SKM-1 (cell line): Measurements from ENCODE around the gene CSTPP1.

ENCODE experiments used
- DNase-seq: peaks from one replicate; lab custom pipeline; 2025; ENCODE audit not compliant: unreplicated experiment; lab: John Stamatoyannopoulos, UW

CSTPP1 gene, protein sequence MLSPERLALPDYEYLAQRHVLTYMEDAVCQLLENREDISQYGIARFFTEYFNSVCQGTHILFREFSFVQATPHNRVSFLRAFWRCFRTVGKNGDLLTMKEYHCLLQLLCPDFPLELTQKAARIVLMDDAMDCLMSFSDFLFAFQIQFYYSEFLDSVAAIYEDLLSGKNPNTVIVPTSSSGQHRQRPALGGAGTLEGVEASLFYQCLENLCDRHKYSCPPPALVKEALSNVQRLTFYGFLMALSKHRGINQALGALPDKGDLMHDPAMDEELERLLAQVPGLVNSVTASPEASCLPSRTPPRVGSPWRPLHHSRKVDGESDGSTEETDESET

DNA sequence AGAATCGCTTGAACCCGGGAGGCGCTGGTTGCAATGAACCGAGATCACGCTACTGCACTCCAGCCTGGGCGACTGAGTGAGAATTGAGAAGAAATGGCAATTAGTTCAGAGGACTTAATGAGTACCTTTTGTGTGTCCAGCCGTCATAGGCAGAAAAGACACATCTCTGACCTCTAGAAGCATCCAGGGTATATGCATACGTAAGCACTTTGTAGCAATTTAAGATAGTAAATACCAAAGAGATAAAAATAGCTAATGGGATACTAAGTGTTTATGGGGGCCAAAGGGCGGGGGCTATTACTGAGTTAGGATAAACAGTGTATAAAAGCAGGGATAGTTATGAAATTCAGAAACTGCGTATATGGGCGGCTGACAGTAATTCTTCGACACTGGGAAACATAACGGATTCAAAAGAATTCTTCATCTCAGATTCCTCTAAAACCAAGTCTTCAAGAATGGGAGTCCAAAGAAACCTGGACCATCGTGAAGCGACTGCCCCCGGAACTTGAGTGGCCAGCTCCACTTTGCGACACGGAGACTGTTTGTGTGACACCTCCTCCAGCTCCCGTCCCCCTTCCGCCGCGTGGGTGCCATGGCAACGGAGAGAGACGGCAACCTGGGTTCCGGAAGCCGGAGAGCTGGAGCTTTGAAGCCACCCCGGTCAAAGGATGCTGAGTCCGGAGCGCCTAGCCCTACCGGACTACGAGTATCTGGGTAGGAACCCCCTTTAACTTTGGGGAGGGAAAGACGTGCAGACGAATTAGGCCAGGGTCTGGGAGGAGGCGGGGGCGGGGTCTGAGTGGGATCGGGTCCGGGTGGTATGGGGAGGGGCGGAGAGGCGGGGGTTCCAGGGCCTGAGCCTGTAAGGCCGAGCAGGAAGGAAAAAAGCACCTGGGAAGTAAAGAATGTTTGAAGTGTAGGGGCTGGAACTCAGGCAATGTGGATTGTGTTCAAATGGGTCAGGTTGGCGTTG is at the start of gene CSTPP1:
Gene CSTPP1, plus strand, starts transcription at position 624 of the 973 bp plus-strand sequence. Its CDS starts 45 bp downstream, at position 669.
- peak; percentile 56 for DNase-seq

DNA sequence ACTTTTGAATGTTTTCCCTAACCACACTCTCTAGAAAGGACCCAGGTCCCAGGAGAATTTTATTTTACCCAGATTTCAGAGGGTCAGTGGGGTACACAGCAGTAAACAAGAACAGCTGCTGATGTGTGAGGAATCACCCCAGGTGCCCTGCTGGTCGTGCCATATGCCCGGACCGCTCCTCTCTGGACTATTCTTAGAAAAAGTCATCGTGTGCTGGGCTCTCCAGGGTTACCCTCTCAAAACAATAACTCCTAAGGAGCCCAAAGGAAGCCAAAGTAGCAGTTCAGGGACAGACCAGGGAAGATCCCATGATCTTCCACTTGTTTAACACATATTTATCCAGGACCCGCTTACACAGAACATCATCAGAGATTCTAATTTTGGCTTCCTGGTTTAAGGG is 47.9 kb upstream of the CSTPP1 start:
- DNase-seq = no peak

DNA sequence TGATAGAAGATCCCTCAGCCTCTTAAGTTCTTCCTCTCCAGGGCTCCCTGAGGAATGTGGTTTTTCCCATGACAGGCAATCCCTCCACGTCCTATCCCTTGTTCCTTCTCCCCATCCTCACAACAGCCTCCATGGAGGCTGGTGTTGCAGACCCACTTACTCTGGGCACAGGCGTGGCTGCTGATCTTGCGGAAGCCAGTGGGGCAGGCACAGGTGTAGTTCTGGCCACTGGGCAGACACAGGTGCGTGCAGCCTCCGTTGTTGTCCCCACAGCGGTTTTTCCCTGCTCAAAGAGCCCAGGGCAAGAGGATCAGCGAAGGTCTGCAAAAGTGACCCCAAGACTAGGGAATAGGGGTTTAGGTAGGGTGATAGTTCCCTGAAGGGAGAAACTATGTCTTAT is 47.3 kb upstream of the CSTPP1 start:
- no peak for DNase-seq

DNA sequence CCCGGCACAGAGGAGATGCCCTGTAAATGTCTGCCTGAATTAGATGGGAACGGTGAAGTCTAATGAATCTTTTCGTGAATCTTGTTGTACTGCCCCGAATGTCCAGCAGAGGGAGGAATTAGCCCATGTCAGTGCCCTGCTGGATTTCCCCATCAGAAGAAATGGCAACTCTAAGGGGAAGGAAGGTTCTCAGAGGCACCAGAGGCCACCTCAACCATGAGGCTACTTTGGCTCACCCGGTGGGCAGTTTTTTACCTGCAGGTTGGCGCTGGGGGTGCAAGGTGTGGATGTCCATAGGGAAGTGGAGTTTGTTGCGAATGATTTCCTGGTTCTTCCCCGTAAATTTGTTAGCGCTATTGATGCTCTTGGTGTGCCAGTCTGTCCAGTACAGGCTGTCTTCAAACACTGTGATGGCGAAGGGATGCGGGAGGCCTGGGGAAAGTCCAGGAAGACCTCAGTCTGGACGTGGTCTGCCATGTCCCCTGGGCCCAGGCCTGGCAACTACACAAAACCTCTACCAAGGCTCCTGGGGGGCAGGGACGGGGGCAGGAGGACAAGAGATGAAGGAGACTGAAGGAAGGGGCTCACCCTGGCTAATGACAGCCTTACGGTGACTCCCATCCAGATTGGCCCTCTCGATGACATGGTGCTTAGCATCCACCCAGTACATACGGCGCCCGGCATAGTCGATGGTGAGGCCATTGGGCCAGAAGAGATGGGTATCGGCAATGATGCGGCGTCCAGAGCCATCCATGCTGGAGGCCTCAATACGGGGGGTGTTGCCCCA is 46.7 kb upstream of the CSTPP1 start:
- peak; percentile 58 for DNase-seq

DNA sequence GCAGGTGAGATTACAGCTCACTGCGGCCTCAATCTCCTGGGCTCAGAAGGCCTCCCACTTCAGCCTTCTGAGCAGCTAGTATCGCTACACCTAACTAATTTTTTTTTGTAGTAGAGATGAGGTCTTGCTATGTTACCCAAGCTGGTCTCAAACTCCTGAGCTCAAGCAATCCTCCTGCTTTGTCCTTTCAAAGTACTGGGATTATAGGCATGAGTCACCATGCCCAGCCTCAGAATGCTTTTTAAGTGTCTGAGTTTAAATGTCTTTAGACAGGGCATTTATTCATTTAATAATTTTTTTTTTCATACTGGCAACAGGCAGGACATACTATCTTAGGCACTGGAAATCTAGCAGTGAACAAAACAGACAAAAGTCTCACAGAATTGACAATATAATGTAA is 45.9 kb upstream of the CSTPP1 start:
- DNase-seq = no peak

DNA sequence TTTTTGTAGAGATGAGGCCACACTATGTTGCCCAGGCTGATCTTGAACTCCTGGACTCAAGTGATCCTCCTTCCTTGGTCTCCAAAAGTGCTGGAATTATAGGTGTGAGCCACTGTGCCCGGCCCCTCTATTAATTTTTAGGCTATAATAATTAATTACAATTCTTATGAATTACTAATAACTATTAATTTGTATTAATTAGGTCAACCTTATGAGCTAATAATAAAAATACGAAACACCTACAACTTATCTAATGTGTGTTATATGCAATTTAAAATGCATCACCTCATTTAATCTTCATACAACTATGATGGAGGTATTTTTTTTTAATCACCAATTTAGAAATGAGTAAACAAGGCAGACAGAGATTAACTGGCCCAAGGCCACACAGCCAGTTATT is 44.5 kb upstream of the CSTPP1 start:
- DNase-seq = no peak

DNA sequence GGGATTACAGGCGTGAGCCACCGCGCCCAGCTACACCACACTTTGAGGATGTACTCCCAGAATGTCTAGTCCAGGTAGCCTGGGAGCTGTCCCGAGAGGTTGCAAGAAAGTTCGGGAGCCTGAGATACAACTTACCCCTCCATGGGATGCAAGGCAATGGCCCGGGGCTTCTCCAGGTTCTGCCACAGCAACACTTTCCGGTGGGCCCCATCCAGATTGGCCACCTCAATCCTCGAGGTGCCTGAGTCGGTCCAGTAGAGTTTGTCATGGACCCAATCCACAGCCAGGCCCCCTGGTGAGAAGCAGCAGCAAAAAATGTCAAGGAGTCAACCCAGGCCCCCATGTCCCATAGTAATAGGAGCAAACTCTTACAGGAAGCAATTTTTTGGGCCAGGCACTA is 43.7 kb upstream of the CSTPP1 start:
- DNase-seq = no peak

DNA sequence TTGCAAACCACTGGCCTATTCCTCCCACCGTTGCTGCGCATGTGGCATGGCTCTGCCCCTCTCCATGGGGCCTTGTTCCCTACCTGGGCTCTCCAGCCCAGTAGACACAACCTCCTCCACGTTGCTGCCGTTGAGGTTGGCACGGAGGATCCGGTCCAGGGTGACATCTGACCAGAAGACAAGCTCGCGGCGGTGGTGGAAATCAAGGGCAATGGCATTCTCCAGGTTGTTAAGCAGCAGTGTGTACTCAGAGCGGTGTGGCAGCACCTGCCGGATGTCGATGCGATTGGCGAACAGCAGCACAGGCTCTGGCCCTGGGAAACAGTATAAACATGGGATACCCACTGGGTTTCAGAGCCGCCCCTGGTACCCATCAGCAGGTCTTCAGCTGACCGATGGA is 42.1 kb upstream of the CSTPP1 start:
- no peak for DNase-seq

DNA sequence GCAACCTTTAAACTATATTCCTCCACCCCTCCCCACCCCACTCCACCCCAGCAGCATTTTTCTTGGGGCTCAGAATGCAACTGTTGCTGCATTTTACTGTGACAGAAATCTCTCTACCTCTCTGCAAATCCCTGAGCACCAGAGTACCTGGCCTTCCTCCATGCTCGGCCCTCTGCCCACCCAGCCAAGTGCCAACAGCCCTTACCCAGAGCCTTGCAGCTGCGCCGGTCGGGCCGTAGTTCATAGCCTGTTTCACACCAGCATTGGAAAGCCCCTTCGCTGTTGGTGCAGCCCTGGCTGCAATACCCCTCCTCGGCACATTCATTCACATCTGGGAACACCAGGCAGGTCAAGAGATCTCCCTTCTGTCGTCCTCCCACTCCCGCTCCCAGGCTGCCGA is 41.6 kb upstream of the CSTPP1 start:
- no peak for DNase-seq

DNA sequence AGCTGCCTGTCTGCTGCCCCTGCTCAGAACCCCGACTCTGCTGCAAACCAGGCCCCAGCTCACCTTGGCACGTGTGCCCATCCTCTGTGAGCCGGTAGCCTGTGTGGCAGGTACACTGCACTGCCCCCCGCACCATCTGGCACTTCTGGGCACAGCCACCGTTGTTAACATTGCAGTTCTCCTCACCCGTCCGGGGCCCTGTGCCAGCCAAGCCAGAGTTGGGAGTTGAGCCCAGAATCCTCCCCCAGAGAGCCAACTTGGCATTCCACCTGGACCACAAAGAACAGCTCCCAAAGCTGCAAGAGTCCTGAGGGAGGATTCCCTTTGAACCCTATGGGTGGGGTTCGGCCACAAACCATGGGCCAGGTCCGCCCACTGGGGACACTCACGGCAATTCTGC is 40.7 kb upstream of the CSTPP1 start:
- DNase-seq = no peak

DNA sequence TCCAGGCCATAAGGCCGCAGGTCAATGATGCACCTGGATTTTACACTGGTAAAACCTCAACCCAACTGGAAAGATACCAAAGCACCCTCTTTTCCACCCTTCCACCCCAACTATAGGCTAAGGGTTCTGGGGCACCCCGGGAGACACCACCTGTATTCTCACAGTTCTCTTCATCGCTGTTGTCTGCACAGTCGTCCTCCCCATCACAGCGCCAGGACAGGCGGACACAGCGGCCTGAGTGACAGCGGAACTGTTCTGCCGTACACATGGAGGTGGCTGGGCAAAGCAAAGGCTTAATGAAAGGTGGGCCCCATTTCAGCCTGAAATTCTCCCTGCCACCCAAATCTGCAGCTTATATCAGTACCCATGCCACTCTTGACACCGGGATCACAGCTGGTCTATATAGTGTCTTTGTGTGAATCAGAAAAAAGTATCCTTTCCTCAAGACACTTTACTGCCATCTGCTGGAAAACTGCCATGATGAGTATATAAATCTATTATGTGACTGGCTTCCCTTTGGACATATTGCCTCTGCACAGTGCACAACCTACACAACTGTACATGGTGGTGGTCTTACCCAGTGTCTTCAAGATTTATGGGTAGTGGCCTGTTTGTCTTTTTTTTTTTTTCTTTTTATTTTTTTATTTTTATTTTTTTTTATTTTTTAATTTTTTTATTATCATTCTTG is 39.7 kb upstream of the CSTPP1 start:
- DNase-seq = peak; percentile 42

DNA sequence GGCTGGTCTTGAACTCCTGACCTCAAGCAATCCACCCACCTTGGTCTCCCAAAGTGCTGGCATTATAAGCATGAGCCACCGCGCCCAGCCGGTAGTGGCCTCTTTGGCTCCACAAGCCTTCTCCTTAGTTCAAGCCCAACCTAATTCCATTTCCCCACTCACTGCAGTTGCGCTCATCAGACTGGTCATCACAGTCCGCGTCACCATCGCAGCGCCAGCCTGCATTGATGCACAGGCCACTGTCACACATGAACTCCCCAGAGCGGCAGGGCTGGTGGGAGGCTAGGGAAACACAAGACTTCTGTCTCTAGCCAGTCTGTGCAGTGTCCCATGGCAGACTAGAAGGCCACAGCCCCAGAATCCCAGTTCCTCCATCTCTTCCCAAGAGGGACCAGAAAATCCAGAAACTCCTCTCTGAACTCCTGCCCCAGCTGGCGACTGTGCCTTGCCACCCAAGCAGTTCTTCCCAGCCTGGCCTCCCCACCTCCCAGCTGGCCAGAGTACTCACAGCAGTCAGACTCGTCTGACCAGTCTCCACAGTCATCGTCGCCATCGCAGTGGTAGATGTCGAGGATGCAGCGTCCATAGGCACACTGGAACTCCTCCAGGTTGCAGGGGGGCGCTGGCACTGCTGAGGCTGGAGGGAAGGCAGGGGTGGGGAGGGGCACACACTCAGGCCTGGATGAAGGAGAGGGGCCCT is 38.0 kb upstream of the CSTPP1 start:
- DNase-seq = no peak

DNA sequence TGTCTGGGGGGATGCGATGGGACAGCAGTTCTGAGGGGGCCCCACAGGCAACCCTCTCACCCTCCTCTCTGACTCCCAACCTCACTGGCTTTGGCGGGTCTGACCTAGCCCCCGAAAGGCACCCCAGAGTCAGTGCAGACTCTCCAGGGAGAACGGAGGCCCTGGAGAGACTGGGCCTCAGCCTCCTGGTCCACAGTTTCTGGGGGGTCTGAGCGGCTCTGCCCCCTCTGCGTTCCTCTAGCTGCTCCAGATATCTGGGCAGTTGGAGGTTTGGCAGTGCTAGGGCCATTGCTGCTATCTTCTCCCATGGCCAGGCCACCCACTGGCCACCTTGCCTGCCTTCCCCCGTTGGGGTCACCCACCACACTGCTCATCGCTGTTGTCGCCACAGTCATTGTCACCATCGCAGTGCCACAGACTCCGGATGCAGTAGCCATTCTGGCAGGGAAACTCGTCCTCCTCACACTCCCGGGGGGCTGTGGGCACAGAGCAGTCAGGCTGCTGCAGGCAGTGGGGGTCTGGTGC is 37.0 kb upstream of the CSTPP1 start:
- DNase-seq = no peak

DNA sequence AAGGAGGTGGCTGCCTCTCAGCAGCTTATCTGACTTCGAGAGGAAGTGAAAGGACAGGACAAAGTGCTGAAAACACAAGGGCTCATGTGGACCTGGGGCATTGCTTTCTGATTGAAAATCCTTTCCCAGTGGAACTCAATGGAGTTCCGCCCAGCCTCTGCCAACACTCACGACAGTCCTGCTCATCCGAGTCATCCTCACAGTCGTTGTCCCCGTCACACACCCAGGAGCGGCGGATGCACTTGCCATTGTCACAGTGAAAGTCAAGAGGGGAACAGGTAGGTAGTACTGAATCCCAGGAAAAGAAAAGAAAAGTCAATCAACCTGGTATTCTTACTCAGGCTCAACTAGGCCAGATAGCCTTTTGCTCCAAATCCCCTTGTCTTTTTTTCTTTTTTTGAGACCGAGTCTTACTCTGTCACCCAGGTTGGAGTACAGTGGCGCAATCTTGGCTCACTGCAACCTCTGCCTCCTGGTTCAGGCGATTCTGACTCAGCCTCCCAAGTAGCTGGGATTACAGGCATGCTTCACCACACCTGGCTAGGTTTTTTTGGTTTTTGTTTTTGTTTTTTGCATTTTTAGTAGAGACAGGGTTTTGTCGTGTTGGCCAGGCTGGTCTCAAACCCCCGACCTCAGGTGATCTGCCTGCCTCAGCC is 36.3 kb upstream of the CSTPP1 start:
- no peak for DNase-seq

DNA sequence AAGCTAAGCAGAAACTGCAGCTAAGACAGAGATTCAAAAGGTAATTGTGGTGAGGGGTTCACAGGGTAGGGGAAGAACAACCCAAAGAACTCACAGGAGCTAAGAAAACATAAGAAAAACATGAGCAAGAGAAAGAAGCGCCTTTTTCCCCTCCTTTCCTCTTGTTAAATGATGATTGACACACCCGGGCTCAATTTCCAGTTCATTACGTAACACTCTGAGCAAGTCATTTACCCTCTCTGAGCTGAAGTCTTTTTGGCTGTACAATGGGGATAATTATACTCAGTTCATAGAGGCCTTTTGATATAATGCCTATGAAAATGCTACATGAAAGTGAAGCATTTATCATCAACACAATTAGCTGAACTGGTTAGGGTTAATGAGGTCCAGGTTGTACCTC is 35.4 kb upstream of the CSTPP1 start:
- DNase-seq = no peak

DNA sequence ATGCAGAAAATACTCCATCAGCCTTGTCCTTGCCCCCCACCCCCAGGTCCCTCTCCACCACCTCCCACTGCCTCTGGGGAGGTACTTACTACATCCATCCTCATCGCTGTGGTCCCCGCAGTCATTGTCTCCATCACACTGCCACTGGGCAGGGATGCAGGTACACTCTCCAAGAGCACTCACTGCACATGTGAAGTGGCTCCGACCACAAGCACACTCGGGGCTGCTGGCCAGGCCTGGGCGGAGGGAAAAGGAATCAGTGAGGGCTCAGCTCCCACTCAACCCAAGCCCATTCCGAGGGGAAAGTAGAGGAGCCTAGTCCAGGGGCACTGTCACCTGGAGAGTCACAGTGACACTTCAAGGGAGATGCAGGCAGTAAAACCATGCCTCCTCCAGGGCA is 33.9 kb upstream of the CSTPP1 start:
- DNase-seq = no peak

DNA sequence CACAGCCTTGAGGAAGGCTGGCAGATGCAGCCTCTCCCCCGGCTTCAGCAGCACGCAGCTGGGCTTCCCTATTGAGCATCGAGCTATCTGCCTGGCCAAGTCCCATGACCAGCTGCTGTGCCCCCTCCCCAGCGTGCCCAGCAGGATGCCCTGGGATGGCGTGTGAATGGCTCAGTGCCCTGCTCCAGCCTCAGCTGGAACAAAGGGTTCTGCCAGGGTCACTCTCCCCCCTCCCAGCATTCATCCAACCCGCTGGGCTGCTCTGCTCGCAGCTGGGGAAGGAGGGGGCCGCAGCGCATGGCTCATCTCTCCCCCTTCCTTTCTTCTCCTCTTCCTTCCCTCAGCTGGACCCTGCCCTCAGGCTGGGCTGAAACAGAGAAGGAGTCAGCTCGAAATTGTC is 32.7 kb upstream of the CSTPP1 start:
- no peak for DNase-seq

DNA sequence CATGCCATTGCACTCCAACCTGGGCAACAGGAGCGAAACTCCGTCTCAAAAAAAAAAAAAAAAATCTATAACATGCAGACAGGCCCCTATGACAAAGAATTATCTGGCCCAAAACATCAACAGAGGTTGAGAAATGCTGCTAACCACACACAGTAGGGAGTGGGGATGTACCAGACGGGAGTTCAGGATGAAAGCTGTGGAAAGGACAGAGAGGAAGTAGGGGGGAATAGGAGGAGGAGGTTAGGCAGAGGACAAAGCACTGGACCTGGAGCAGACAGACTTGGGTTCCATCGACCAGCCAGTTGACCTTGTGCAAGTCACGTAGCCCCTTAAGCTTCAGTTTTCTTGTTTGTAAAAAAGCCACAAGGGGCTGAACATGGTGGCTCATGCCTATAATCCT is 30.8 kb upstream of the CSTPP1 start:
- no peak for DNase-seq

DNA sequence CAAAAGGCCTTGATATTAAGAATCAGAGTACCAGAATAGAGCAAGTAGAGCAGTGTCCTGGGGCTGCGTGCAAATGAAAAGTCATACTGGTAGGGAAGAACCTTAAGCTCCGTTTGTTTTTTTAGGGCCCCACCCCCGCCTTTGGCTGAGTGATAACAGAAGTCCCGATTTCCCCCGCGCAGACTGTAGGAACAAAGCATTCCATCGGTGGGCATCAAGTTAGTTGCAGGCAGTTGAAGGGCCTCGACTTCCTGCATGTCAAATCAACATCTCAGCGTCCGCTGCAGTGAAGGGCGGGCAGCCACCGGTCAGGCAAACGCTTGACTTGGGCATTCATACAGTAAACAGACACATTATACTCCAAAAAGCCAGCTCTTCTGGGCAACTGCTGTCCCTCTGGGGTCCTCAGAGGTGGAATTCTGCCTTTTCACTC is 29.9 kb upstream of the CSTPP1 start:
- DNase-seq = no peak
